Cerebellar nuclear complex (tissue), 1 donor: ENCODE results near the gene CTNNBIP1.

Experiments
- DNase-seq, 2 experiments: peaks; one replicate each; lab custom pipeline; 2025; lab: John Stamatoyannopoulos, UW

The CTNNBIP1 gene

DNA sequence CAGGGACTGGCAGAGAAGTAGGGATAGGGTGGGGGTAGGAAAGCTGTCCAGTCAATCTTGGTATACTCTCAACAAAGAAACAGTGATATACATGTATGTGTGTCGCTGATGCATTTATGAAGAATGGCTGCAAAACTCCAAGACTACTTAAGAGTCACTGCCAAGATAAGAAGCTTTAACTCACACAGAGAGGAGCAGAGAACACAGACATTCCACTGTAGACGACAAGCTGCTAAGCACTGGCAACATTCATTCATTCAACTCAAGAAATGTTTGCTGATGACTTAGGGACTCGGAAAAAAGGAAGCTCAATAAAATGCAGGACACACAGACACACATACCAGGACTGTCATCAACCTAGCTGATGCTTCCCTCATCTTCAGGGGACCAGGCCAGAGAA lies 5.5 kb downstream of the CTNNBIP1 start:
- DNase-seq: no peak

DNA sequence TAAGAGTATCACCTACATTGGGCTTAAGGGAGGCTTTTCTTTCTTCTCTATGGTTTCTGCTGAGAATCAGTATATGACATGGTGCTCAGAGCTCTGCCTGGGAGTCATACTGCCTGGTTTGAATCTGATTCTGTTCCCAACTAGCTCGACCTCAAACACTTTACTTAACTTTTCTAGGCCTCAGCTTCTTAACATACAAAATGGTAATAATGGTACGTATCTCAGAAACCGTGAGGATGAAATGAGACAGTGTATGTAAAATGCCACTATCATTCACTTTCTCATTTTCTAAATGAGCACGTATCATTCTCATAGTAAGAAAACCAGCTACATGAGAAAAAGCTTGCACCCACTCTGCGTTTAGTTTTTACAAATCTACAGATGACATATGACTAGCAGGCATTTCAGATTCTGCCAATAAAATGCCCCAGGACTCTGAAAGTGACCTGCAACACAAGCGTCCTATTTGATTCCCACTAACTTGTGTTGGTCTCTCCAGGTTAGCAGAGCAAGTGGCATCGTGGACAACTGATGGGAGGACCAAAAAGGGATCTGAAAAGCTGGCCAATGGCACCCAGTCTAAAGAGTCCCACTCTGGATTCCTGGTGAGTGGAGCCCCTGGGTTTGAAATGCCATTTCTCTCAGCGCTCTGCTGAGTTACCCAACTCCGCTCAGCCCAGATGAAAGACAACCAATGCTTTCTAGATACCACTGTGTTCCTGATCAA lies 6.1 kb downstream of the CTNNBIP1 start:
- no peak for DNase-seq

DNA sequence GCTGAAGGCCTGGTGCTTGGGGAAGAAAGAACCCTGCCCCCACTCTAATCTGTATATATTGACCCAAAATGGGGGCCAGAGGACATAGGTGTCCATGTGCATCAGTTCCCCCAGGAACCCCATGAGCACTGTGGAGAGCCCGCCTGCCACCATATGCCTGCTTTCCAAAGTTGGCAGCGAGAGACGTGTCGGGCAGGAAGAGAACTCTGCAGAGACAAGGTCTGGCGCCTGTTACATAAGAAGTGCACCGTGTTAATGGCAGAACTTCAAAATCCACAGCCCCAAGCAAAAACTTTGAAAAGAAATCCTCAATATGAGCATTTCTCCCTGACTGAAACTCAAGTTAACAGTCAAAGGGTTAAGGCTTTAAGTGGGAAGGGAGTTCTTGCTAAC lies 8.0 kb downstream of the CTNNBIP1 start:
- peak in 1 of 2 experiments; percentile 71 for DNase-seq

DNA sequence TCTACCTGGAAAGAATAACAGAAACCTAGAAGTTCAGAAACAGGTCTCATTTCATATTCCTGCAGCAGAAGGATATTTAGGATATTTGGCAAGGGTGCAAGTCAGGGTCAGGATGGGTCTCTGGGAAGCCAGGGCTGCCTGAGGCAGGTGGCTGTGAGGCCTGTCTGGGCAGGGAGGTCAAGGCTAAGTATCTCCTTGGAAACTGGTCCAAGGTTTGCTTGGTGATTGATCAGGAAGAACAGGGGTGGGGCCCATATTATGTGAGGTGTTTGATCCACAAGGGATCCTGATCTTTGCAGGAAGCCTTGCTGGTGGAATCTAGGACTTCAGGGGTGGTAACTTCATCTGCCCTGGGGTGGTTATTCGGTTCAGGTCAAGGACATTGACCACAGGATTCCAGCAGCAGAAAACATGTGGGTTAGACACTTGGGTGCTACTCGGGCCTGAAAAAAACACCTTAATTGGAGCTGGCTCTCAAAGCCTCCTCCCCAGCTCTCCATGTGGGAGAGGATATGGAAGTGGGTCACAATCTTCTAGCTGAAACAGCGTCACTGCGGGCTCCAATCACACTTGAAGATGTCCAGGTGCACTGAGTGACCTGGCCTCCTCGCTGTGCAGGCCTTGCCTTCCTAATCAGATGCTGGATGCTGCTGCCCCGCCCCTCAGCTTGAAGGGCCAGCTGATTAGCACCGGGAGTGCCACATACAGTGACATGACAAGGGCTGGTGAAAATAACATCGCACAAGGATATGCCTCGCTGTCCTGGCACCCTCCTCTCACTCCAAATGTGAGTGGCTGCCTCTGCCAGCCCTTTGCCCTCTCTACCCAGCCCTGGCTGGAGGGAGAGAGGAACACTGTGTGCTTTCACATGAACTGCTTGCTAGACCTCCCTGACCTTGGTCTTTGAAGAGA lies 8.7 kb downstream of the CTNNBIP1 start:
- DNase-seq: peak; percentile 44 to 71

DNA sequence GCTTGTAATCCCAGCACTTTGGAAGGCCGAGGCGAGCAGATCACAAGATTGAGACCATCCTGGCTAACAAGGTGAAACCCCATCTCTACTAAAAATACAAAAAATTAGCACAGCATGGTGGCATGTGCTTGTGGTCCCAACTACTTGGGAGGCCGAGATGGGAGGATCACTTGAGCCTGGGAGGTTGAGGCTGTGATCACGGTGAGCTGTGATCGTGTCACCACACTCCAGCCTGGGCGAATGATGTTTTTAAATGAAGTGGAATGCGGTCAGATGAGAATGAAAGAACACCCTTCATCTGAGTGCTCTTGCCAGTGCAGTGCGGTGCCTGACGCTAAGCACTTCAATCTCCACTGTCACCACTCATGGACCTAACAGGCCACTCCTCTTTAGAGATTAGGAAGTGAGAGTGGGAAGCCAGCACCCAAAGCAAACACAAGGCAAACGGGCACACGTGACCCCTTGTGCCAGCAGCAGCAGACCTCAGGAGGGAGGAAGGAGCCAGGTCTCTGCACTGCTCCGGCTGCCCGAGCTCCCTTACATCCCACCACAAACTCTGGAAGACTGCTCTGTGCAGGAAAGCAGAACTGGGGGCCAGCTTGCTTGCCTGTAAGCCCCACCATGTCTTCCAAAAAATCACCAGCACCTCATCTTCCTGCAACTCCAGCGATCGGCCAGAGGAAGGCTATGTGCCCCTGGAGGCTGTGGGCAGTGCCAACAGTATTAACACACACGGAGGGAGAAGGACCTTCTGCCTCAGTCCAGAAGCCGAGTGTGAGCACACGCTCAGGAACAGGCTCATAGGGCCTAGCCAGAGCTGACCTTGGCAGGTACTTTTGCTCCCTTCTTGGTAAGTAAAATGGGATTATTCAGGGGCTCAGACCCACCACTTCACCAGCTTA lies 9.7 kb downstream of the CTNNBIP1 start:
- DNase-seq: no peak

DNA sequence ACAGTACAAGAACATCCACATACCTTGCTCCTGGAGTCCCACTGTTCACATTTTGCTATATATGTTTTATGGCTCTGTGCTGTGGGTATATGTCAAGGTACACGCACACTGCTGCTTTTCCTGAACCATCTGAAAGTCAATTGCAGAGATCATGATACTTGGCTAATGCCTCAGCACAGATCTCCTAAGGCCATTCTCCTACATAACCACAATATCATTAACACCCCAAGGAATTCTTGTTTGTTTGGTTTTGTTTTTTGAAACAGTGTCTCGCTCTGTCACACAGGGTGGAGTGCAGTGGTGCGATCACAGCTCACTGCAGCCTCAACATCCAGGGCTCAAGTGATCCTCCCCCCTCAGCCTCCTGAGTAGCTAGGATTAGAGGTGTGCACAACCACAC lies 16.0 kb downstream of the CTNNBIP1 start:
- DNase-seq: no peak

DNA sequence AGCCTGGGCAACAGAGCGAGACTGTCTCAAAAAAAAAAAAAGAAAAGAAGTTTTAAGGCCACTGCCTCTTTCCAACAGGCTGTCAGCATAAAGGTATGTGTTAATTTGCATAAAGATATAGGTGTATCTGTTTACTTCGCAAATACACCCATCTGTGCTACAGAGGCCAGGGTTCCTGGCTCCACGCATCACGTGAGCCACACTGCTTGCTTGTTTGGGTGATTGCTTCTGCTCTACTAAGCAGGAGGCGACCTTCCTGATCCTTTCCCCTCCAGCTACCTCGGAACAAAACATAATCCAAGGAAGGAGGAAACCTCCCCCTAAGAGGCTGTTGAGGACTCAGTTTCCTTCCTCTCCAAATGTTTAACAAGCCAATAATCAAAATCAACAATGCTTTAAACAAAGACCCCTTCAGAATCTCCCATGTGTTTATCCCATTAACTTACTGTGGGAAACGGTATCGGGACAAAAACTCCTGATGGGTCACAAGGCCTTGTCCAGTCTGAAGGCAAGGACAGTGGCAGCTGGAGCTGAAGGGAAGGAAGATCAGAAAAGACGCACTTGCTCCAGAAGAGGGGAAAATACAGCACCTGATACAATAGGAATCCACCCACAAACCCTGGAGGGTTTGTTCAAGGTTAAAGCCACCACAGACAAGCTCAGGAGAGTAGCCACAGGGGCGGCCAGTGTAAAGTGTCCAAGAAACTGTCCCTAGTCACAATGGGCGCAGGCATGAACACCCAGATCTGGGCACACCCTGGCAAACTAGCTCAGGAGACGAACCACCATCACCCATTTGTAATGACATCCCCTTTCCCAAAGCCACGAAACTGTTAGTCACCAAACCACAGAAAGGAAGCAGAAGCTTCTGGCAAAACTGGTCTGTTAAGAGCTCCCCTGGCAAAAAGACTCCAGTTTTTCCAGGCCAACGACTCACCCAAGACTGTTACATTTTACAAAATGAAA lies 17.2 kb downstream of the CTNNBIP1 start:
- DNase-seq: no peak

DNA sequence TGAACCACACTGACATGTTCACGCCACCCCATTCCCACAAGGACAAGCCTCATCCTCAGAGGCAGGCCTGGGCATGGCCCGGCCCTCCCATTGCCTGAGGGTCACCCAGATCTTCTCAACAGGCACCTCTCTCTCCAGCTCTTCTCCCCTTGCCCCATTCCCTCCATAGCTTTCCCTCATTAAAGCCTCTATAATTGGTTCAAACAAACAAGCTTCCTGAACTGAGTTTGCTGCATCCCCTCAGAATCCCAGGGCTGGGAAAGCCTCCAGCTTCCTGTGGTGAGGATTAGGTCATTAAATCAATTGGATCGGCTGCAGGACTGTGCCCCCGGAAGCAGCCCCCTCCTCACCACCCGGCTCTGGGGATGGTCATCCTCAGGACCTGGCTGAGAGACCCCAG lies 18.9 kb downstream of the CTNNBIP1 start:
- no peak for DNase-seq

DNA sequence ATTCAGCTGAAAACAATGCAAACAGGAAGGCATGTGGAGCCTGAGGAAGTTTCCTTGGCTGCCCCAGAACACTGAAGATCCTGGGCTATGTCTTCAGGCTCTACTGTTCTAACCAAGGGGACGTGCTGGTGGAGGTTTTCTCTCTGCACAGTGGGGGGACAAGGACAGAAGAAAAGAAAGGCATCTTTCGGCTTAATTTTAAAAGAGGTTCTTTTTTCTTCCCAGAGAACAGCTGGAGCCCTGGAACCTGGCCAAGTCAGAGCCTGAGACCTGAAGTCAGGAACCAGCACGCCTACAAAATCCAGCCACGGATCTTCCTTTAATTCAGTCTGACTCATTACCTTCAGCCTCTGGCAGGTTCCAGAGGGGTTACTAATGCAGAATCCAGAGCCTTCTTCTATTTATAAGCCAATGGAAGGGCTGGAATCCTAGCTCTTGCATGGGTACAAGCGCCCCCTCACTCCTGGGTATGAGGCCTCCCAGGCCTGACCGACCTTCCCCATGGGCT lies 19.8 kb downstream of the CTNNBIP1 start:
- DNase-seq: no peak

DNA sequence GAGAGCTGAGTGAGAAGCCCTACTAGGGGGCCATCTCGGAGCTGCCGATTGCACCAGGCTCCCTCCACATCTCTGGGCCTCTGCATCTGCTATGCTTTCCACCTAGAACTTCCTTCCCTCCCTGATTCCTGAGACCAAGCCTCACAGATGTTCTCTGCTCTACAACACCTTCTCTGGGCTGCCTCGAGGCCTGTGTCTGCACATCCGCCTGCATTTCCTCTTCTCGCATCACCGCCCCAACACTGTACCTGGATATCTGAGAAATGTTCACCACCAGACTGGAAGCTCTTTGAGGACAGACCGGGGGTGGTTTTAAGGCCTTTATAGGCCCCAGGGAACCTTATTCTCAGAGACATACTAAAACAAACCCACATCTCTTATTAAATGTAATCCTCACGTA lies 20.7 kb downstream of the CTNNBIP1 start:
- no peak for DNase-seq

DNA sequence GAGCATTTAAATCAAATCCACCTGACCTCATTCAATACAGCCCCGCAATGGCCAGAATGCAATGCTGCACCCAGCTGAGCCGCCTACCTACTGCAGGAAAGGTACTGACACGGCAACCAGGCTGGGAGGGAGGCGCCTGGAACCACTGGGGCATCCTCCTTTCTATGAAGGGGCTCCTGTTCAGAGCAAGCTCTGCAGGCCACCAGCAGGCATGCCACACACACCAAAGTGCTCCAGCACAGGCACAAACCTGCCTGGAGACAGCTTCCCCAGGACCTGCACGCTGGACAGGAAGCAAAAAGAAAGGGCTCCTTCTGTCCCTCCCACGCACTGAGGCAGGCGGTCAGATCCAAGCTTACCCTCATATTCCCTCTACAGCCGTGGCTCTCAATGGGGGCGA lies 21.2 kb downstream of the CTNNBIP1 start:
- peak in 1 of 2 experiments; percentile 44 for DNase-seq

DNA sequence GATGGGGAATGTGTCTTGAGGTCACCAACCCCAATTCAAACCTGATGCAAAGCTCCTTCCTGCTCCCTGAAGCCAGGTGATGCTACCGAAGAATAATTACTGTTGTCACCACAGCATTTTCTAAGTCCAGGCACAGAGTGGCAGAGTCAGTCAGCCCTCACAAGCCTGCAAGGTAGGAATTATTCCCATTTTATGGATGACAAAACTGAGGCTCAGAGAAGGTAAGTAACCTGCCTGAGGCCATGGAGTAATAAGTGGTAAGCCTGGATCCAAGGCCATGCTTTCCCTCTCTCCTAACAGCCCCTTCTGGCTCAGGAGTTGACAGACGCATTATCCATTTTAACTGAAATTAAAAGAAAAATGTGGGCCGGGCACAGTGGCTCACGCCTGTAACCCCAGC lies 23.0 kb downstream of the CTNNBIP1 start:
- no peak for DNase-seq

DNA sequence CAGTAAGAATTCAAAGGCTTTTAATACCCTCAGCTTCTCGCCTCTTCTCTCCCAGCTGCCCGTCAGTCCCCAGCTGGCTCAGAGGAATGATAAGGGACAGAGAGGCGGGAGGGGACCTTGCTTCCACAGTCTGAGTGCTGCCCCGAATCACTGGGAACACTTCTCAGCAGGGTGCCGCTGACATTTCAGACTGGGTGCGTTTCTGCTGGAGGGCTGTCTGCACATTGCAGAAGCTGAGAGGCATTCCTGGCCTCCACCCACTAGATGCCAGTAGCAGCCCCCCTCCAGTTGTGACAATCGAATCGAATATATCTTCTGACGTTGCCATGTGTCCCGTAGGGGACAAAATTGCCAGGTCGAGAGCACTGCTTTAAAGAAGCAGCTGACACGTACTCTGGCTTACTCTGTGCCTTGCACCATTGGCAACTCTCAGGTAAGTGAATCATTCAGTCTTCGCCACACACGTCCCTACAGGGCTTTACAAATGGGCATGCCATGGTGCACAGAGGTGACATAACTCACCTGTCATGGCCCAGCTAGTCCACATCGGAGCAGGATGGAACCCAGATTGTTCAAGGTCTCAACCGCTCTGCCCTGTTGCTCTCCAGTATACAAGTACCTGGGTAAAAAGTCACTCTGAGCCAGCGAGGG lies 23.9 kb downstream of the CTNNBIP1 start:
- DNase-seq: no peak

DNA sequence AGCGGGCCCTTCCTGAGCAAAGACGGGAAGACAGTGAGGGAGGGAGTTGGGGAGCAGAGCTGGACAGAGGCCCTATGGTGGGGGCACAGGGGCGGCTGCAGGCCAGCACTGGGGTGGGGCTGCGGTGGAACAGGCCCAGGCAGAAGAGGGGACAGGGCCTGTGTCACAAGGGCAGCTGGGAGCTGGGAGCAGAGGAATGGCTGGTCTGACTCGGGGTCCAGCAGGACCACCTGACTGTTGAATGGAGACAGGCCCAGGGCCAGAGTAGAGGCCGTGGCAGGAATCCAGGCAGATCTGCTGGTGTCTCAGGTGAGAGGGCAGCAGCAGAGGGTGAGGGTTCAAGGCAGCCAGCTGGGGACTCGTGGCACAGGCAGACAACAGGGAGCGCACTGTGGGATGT lies 25.3 kb downstream of the CTNNBIP1 start:
- no peak for DNase-seq

DNA sequence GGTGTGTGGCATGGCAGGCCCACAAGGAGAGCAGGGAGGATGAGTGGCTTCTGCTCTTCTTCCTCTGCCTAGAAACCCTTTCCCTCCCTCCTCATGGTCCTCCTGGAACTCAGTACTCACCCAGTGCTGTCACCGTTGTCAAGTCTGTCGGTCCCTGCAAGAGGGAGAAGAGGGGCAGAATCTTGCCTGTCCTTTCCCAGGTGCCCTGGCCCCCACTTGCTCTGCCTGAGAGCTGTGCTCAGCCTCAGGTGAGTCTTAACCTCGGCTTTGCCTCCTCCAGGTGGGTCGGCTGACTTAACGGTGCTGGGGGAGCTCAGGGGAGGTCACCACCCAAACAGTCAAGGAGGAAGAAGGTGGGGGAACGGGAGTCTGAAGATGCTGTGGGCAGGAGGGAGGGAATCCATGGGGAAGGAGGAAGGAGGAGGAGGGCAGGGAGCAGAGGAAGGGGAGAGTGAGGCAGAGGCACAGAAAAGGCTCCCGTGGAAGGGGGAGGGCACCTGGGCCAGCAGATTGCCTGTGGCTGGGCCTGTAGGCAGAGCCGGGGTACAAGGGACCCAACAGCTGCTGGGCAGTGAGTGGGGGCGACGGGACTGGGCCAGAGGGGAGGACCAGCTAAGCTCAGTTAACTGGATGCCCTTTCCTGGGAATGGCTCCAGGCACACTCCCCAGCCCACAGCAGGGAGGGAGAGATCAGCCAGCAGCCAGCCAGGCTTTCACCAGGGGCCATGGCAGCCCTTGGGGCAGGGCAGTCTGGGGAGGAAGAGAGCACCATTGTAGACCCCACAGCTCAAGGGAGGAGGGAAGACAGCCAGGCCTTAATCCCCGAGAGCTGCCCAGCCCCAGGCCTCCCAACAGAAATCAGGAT lies 26.3 kb downstream of the CTNNBIP1 start:
- no peak for DNase-seq

DNA sequence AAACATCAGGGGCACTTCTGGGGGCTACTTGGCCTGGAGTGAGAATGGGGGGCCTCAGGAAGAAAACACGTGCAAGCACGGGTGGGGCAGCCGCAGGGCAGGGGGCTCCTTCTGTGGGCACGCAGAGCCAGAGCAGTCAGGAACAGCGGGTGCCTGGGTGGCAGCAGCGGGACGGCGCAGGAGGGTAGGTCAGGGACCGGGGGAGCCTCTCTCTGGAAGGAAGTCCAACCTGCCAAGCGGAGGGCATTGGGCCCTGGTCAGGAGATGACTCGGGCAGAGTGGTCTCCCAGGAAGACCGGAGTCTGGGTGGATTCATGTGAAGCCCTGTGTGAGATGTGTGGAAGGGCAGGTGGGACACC lies 27.1 kb downstream of the CTNNBIP1 start:
- no peak for DNase-seq

DNA sequence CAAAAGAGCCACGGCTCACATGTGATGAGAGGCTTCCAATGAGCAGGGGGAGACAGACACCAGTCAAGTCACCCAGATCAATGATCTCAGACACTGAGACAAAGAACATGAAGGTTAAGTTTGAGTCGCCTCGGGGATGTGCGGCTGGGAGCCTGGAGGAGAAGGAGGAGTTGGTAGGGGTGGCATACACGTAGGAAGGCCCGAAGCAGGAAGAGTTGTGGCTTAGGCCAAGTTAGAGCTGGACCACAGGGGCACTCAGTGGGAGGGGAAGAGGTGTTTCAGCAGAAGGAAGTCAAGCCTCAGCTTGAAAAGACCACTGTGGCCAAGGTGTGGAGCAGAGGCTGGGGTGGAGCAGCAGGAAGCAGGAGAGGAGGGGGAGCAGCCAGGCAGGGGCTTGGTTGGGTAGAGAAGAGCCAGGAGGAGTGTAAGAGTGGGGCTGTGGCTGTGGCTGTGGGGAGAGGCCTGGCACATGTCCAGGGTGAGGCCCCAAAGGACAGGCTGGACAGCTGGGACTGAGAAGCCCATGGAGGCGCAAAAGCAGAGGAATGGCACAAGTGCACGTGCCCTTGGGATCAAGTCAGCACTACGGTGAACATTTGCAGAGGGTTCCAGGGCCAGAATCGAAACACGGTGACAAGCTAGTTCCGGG lies 27.6 kb downstream of the CTNNBIP1 start:
- no peak for DNase-seq

DNA sequence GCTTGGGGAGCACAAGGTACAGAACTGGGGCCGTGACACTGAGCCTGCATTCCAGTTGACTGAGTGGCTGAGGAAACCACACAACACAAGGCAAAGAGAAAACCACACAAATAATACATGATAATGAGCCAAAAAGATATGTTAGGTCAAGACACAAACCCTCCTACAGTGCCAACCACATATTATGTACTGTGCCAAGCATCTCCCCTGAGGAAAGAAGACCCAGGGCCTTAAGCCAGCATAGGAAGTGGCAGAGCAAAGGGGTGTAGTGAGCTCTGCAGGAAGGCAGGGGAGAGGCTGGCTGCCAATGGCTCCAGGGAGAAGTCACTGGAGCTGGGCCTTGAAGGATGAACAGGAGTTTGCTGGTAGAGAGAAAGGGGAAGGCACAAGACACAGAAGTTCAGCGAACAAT lies 28.2 kb downstream of the CTNNBIP1 start:
- DNase-seq: no peak

DNA sequence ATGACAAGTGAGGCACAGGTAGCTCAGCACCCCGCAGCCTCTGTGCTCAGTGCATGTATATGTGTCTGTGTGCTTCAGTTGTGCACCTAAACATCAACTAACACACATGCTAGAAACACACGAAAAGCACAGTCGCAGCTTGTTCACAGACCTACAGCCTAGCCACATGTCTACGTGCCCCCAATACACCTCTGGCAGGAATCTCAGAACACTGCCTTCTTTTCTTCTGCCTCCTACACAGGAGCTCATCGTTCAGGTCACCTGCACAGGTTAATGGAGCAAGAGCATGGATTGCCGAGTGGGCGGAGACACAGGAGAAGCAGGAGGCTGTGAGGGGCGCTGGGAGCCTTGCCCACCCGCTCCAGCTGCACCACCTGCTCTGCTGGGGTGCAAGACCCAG lies 31.7 kb downstream of the CTNNBIP1 start:
- no peak for DNase-seq
